Skeletal muscle tissue (tissue), 4 donors: ENCODE measurements around the gene FXYD2. TPM values are rescaled to one million over a fixed set of nuclear protein-coding genes. Genes with fewer than 3 reads are reported as not detected.

Experiments
- H3K27ac ChIP-seq: one replicate; pipeline ENCODE4 v1.7.0; 2013; ENCODE audit warnings: mild to moderate bottlenecking, low read depth, low read length, inconsistent platforms
- H3K27me3 ChIP-seq, 3 donors: one replicate each; pipeline ENCODE4 v1.7.0; 2013; ENCODE audit warnings: low read length in 3 of 3; ENCODE audit not compliant: control insufficient read depth in 3 of 3, insufficient read depth in 3 of 3
- H3K36me3 ChIP-seq, 3 donors: one replicate each; pipeline ENCODE4 v1.7.0; 2013; ENCODE audit warnings: low read length in 3 of 3; ENCODE audit not compliant: control insufficient read depth in 3 of 3, insufficient read depth in 3 of 3
- H3K4me1 ChIP-seq, 3 donors: one replicate each; pipeline ENCODE4 v1.7.0; 2013; ENCODE audit warnings: low read length in 3 of 3, mild to moderate bottlenecking in 3 of 3; ENCODE audit not compliant: control insufficient read depth in 3 of 3, insufficient read depth in 3 of 3
- H3K4me3 ChIP-seq, 3 donors: one replicate each; pipeline ENCODE4 v1.7.0; 2013; ENCODE audit warnings: low read length in 3 of 3
- H3K9ac ChIP-seq, 3 donors: one replicate each; pipeline ENCODE4 v1.7.0; 2013; ENCODE audit warnings: low read length in 3 of 3, mild to moderate bottlenecking in 3 of 3, moderate library complexity in 2 of 3, low read depth in 1 of 3
- H3K9me3 ChIP-seq, 3 donors: one replicate each; pipeline ENCODE4 v1.7.0; 2013; ENCODE audit warnings: low read length in 3 of 3; ENCODE audit not compliant: control insufficient read depth in 3 of 3
- total RNA-seq: library from RNA; depleted of rRNA; stranded (reverse); fragments of >200 nt; gene quantifications from one replicate; pipeline ENCODE4 v1.2.3, GENCODE V29; 2014
- donor health status: Osteomylitis.

The FXYD2 gene
- total RNA-seq, 1 donor from 2014 or later = 1.0 TPM

- Histone ChIP-seq H3K4me3 (no peak overlapping the region), H3K36me3 (peaks cover 0 to 5% (median 0%) of the 10 kb centered on the region in 3 donors), H3K27me3 (peaks cover 0 to 2% (median 0%) of the 10 kb centered on the region in 3 donors), H3K9ac (no peak overlapping the region), H3K27ac (no peak overlapping the region), H3K9me3 (no peaks in the 10 kb centered on the region), H3K4me1 (peaks cover 11 to 21% (median 20%) of the 10 kb centered on the region in 3 donors)
Observed at GRCh38 chr11:117837070-117837776, 12.7 kb upstream of the FXYD2 start.

- H3K4me3 ChIP-seq = no peak overlapping the region
- H3K9ac ChIP-seq = no peak overlapping the region
- peaks cover 0 to 2% (median 0%) of the 10 kb centered on the region in 3 donors for H3K27me3 ChIP-seq
- H3K4me1 ChIP-seq = peaks cover 11 to 24% (median 19%) of the 10 kb centered on the region in 3 donors
- H3K9me3 ChIP-seq = no peaks in the 10 kb centered on the region
- peaks cover 0 to 5% (median 0%) of the 10 kb centered on the region in 3 donors for H3K36me3 ChIP-seq
- H3K27ac ChIP-seq = no peak overlapping the region
Observed at GRCh38 chr11:117836077-117836960, 11.8 kb upstream of the FXYD2 start.

GRCh38 chr11:117835576-117835975, 11.0 kb upstream of the FXYD2 start:
- H3K4me3 ChIP-seq = no peak overlapping the region

GRCh38 chr11:117834838-117835443, 10.4 kb upstream of the FXYD2 start:
- H3K36me3 ChIP-seq = peaks cover 0 to 4% (median 0%) of the 10 kb centered on the region in 3 donors
- H3K27me3 ChIP-seq = peaks cover 0 to 2% (median 0%) of the 10 kb centered on the region in 3 donors
- H3K4me1 ChIP-seq = peaks cover 11 to 24% (median 24%) of the 10 kb centered on the region in 3 donors
- no peaks in the 10 kb centered on the region for H3K9me3 ChIP-seq
- no peak overlapping the region for H3K4me3 ChIP-seq
- no peak overlapping the region for H3K9ac ChIP-seq
- H3K27ac ChIP-seq = no peak overlapping the region

More at GRCh38 chr11:117835576-117835975, 11.0 kb upstream of the FXYD2 start:
- H3K27me3 ChIP-seq = peaks cover 0 to 2% (median 0%) of the 10 kb centered on the region in 3 donors
- no peak overlapping the region for H3K27ac ChIP-seq
- H3K9me3 ChIP-seq = no peaks in the 10 kb centered on the region
- peaks cover 0 to 5% (median 0%) of the 10 kb centered on the region in 3 donors for H3K36me3 ChIP-seq
- H3K9ac ChIP-seq = no peak overlapping the region
- H3K4me1 ChIP-seq = peaks cover 11 to 24% (median 24%) of the 10 kb centered on the region in 3 donors

GRCh38 chr11:117834068-117834810, 9.7 kb upstream of the FXYD2 start:
- Histone ChIP-seq H3K36me3 (peaks cover 0 to 2% (median 0%) of the 10 kb centered on the region in 3 donors), H3K27ac (peak overlapping the region; percentile 64), H3K9me3 (no peaks in the 10 kb centered on the region)

GRCh38 chr11:117833401-117833891, 8.9 kb upstream of the FXYD2 start:
- Histone ChIP-seq H3K36me3 (peaks cover 0 to 2% (median 0%) of the 10 kb centered on the region in 3 donors), H3K27ac (peak overlapping the region; percentile 64)

More at GRCh38 chr11:117834068-117834810, 9.7 kb upstream of the FXYD2 start:
- peaks cover 0 to 2% (median 0%) of the 10 kb centered on the region in 3 donors for H3K27me3 ChIP-seq
- peaks cover 11 to 24% (median 24%) of the 10 kb centered on the region in 3 donors for H3K4me1 ChIP-seq
- peak overlapping the region in 1 of 3 donors; percentile 57 for H3K9ac ChIP-seq
- H3K4me3 ChIP-seq = peak overlapping the region in 1 of 3 donors; percentile 45

GRCh38 chr11:117832511-117832910, 8.0 kb upstream of the FXYD2 start:
- Histone ChIP-seq H3K27ac (no peak overlapping the region), H3K36me3 (peaks cover 0 to 2% (median 0%) of the 10 kb centered on the region in 3 donors), H3K9me3 (no peaks in the 10 kb centered on the region), H3K9ac (no peak overlapping the region), H3K27me3 (peaks cover 0 to 2% (median 0%) of the 10 kb centered on the region in 3 donors), H3K4me1 (peaks cover 14 to 34% (median 27%) of the 10 kb centered on the region in 3 donors), H3K4me3 (no peak overlapping the region)

More at GRCh38 chr11:117833401-117833891, 8.9 kb upstream of the FXYD2 start:
- H3K9me3 ChIP-seq = no peaks in the 10 kb centered on the region
- peaks cover 14 to 32% (median 27%) of the 10 kb centered on the region in 3 donors for H3K4me1 ChIP-seq
- peak overlapping the region in 1 of 3 donors; percentile 45 for H3K4me3 ChIP-seq
- H3K27me3 ChIP-seq = peaks cover 0 to 2% (median 0%) of the 10 kb centered on the region in 3 donors
- H3K9ac ChIP-seq = peak overlapping the region in 1 of 3 donors; percentile 57

GRCh38 chr11:117831661-117832415, 7.3 kb upstream of the FXYD2 start:
- H3K4me1 ChIP-seq = peaks cover 14 to 34% (median 27%) of the 10 kb centered on the region in 3 donors
- no peak overlapping the region for H3K4me3 ChIP-seq
- H3K27ac ChIP-seq = no peak overlapping the region
- no peak overlapping the region for H3K9ac ChIP-seq
- no peaks in the 10 kb centered on the region for H3K9me3 ChIP-seq
- no peaks in the 10 kb centered on the region for H3K36me3 ChIP-seq
- peaks cover 0 to 2% (median 0%) of the 10 kb centered on the region in 3 donors for H3K27me3 ChIP-seq
